Activated CD4-positive, alpha-beta T cell treated with anti-CD3 and anti-CD28 coated beads, Interleukin-2, amount 50 U/mL, for 24 hours (primary cell): ENCODE measurements around the gene ALDH1A3.

Experiments used
- DNase-seq, 2 donors: peaks; one replicate each; pipeline ENCODE4 v3.0.0-alpha.2; 2020; ENCODE audit warnings: low read depth in 1 of 2, low spot score in 1 of 2

Gene ALDH1A3

DNA sequence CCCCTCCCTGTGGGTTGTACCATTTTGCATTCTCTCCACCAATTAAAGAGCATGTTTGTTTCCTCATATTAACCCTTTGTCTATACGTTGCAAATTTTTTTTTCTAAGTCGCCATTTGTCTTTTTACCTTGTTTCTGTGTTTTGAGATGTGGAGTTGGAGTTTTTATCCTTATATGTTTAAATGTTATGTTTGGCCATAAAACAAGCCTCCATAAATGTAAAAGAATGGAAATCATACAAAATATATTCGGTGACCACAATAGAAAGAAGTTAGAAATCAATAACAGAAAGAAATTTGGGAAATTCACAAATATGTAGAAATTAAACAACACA lies 68.8 kb downstream of the ALDH1A3 start:
- no peak for DNase-seq

DNA sequence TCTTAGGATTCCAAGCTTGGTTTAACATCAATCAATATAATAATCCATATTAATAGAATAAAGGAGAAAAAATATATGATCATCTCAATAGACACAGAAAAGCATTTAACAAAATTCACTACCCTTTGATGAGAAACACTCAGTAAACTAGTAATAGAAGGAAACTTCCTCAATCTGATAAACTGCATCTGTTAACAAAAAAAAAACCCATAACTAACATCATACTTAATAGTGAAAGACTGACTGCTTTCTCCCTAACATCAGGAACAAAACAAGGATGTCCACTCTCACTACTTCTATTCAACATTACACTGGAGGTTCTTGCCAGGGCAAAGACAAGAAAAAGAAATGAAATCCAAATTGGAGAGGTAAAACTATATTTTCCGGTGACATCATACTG lies 70.1 kb downstream of the ALDH1A3 start:
- no peak for DNase-seq

DNA sequence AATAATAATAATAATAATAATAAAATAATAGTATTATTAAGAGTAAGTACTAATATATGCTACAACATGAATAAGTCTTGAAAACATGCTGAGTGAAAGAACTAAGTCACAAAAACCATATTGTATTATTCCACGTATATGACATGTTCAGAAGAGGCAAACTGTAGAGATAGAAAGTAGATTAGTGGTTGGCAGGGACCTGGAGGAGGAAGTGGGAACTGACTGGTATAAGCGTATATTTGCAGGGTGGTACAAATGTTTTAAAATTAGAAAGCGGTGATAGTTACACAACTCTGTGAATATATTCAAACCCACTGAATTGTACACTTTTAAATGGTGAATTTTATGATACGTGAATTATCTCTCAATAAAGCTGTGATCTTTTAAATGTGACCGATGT lies 72.3 kb downstream of the ALDH1A3 start:
- DNase-seq = no peak

DNA sequence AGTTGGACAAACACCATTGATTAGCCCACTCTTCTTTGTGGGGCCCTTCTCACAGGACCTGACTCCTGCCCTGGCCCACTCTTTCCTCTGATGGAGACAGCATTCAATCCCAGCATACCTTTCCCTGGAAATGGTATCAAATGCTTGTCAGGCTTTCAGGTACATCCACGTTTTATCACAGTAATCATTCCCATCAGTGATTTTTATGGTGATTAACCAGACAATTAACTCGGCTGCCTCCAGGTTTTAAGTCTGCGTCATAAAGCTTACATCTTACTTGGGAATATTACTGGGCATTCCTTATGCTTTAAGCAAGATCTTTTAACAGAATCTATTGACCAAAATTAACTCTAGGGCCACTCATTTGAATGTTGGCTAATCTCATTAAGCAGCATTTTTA lies 72.9 kb downstream of the ALDH1A3 start:
- no peak for DNase-seq

DNA sequence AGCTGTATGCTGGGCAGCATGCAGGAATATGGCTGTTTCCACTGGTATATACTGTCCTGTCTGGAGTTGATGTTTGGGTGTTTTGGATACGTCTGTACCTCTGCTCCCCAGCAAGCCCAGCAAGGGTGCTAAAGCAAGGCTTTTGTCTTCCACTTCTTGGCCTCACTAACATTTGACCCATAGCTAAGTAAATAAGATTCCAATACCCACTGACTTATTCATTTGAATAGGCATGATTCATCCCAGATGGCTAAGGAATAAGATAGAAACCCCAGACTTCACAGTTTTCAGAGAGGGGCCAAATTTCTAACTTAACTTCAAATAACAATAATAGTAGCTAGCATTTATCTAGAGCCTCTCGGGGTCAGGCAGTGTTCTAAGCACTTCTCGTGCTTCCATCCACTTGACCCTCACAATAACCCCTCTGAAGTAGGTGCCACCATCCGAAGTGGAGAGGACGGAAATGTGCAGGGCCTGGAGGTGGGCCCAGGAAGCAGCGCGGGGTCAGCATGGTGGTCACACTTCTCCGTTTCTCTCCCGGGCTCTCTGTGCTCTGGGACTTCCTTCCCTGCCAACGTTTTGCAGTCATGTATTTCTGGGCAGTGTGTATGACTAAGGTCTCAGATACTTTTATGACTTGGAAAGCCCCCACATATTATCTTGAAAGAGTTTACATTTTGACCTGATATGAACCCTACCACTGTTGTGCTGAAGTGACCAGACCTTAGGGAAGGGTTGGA lies 78.9 kb downstream of the ALDH1A3 start:
- no peak for DNase-seq

DNA sequence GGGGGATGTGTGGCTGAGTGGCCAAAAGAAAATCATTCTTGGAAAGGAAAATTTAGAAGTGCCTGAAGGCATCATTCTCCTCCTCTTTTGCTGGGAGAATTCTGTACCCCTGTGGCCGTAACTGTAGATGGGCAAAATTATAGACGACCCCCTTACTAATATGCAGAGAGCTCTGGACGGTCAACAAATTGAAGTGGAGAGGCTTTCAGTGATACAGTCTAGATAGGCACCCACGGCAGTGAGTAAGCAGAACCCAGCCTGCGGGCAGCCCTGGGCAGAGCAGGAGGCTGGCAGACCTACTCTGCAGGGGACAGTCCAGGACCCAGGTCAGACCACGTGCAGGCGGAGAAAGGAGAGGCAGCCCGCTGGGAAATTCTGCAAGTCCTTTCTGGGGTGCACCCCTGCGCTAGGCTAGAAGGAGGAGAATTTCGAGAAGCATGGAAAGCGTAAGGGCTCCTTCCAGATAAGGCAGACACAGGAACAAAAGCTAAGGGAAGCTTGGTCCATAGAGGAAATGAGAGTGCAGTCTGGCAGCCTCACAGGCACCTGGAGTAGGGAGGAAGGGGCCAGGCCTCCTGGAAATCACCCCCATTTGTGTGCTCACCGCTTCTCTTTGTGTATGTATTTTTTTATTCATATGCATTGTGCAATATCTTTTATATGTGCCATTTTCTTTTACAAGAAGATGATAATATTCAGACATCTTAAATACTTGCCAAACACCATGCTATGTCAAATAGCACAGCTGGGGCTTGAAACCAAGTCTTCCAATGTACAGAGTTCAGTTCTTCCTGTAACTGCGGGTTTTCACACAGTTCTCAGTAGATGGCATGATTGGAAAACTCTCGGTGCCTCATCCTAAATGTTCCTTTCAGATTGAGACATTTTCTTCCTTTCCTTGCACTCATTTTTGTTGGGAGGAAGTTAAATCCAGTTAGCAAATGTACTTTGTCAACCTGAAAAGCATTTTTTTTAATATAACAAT lies 79.7 kb downstream of the ALDH1A3 start:
- no peak for DNase-seq
